Measurements from ENCODE around the gene CORO1C. TPM values are rescaled to one million over a fixed set of nuclear protein-coding genes. Genes with fewer than 3 reads are reported as not detected.
A peak's percentile ranks its signal among the peaks of the same experiment; 100 is the strongest.

CORO1C gene
- total and polyA plus RNA-seq, 9 of the 15 experiments (the other 6 are each of a cell fraction or from before 2014, with no cell fraction given), result 55.2 to 280 (median 150) TPM

DNA sequence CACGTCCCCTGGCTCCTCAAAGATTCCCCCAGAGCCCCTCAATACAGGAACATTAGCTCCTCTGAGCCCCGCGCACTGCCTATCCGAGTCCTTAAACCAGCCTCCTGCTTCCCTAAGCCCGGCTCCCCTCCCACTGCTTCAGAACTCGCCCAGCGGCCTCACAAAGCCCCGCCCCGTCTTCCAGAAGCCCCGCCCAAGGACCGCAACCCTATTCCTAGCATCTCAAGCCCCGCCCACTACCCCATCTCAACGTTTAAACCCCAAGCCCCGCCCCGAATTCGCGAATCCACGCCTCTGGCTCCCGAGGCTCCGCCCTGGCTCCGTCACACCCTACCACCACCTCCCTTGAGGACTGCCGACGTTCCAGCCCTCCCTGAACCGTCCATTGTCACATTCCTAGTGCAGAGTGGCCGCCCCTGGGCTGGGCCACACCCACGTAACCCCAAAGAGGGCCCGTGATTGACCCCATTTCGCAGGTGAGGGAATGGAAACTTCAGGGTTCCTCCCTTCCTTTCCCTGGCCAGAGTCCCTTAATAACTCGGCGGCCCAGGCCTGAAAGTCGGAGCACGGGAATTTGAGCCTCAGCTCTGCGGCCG lies 646 bp upstream of the CORO1C start (continued):
- no peak for TF ChIP-seq HNRNPH1 (optimal IDR thresholded peaks at IDR 0.05; ENCODE audit: low read depth, low read length)
- TF ChIP-seq, protein P1, sequence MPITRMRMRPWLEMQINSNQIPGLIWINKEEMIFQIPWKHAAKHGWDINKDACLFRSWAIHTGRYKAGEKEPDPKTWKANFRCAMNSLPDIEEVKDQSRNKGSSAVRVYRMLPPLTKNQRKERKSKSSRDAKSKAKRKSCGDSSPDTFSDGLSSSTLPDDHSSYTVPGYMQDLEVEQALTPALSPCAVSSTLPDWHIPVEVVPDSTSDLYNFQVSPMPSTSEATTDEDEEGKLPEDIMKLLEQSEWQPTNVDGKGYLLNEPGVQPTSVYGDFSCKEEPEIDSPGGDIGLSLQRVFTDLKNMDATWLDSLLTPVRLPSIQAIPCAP (CRISPR knock-in tag; IDR thresholded peaks at IDR 0.05; ENCODE audit: borderline replicate concordance), result no peak
- no peak for TF ChIP-seq TAF15 (IDR thresholded peaks at IDR 0.05; ENCODE audit: low read depth, low read length)
- TF ChIP-seq, protein P2, sequence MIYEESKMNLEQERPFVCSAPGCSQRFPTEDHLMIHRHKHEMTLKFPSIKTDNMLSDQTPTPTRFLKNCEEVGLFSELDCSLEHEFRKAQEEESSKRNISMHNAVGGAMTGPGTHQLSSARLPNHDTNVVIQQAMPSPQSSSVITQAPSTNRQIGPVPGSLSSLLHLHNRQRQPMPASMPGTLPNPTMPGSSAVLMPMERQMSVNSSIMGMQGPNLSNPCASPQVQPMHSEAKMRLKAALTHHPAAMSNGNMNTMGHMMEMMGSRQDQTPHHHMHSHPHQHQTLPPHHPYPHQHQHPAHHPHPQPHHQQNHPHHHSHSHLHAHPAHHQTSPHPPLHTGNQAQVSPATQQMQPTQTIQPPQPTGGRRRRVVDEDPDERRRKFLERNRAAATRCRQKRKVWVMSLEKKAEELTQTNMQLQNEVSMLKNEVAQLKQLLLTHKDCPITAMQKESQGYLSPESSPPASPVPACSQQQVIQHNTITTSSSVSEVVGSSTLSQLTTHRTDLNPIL (CRISPR knock-in tag; IDR thresholded peaks at IDR 0.05), result no peak
- no peak for TF ChIP-seq THRAP3 (IDR thresholded peaks at IDR 0.05; ENCODE audit: borderline replicate concordance)
- peak; percentile 17; the same call in 1 of the 2 replicates for TF ChIP-seq HDAC2 (IDR thresholded peaks at IDR 0.05)
- TF ChIP-seq BMI1 (IDR thresholded peaks at IDR 0.05; ENCODE audit: low read length), result no peak
- no peak for TF ChIP-seq MCM2 (IDR thresholded peaks at IDR 0.05; ENCODE audit: low read depth)
- no peak for TF ChIP-seq PHF21A (IDR thresholded peaks at IDR 0.05; ENCODE audit: borderline replicate concordance, low read depth)
- TF ChIP-seq SRSF9 (IDR thresholded peaks at IDR 0.05; ENCODE audit: borderline replicate concordance, low read depth, low read length), result no peak
- TF ChIP-seq ZBTB8A (IDR thresholded peaks at IDR 0.05; ENCODE audit: partially characterized antibody), result no peak
- TF ChIP-seq LARP7 (IDR thresholded peaks at IDR 0.05), result no peak
- no peak for TF ChIP-seq RBM22 (IDR thresholded peaks at IDR 0.05; ENCODE audit: low read depth, low read length, poor library complexity, severe bottlenecking)
- TF ChIP-seq, protein P3, sequence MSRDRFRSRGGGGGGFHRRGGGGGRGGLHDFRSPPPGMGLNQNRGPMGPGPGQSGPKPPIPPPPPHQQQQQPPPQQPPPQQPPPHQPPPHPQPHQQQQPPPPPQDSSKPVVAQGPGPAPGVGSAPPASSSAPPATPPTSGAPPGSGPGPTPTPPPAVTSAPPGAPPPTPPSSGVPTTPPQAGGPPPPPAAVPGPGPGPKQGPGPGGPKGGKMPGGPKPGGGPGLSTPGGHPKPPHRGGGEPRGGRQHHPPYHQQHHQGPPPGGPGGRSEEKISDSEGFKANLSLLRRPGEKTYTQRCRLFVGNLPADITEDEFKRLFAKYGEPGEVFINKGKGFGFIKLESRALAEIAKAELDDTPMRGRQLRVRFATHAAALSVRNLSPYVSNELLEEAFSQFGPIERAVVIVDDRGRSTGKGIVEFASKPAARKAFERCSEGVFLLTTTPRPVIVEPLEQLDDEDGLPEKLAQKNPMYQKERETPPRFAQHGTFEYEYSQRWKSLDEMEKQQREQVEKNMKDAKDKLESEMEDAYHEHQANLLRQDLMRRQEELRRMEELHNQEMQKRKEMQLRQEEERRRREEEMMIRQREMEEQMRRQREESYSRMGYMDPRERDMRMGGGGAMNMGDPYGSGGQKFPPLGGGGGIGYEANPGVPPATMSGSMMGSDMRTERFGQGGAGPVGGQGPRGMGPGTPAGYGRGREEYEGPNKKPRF (IDR thresholded peaks at IDR 0.05; ENCODE audit: low read depth, low read length), result no peak
- TF ChIP-seq SPI1 (IDR thresholded peaks at IDR 0.05; ENCODE audit: borderline replicate concordance, low read depth, low read length), result no peak
- TF ChIP-seq, protein P4, sequence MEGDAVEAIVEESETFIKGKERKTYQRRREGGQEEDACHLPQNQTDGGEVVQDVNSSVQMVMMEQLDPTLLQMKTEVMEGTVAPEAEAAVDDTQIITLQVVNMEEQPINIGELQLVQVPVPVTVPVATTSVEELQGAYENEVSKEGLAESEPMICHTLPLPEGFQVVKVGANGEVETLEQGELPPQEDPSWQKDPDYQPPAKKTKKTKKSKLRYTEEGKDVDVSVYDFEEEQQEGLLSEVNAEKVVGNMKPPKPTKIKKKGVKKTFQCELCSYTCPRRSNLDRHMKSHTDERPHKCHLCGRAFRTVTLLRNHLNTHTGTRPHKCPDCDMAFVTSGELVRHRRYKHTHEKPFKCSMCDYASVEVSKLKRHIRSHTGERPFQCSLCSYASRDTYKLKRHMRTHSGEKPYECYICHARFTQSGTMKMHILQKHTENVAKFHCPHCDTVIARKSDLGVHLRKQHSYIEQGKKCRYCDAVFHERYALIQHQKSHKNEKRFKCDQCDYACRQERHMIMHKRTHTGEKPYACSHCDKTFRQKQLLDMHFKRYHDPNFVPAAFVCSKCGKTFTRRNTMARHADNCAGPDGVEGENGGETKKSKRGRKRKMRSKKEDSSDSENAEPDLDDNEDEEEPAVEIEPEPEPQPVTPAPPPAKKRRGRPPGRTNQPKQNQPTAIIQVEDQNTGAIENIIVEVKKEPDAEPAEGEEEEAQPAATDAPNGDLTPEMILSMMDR (IDR thresholded peaks at IDR 0.05 in 2 of 3, conservative IDR thresholded peaks at IDR 0.05 in 1 of 3; ENCODE audit: insufficient read depth in 2 of 3, low read depth in 1 of 3, low read length in 3 of 3), result no peak
- TF ChIP-seq PPARD (CRISPR knock-in tag; IDR thresholded peaks at IDR 0.05), result no peak
- TF ChIP-seq, protein P5, sequence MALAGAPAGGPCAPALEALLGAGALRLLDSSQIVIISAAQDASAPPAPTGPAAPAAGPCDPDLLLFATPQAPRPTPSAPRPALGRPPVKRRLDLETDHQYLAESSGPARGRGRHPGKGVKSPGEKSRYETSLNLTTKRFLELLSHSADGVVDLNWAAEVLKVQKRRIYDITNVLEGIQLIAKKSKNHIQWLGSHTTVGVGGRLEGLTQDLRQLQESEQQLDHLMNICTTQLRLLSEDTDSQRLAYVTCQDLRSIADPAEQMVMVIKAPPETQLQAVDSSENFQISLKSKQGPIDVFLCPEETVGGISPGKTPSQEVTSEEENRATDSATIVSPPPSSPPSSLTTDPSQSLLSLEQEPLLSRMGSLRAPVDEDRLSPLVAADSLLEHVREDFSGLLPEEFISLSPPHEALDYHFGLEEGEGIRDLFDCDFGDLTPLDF (CRISPR knock-in tag; IDR thresholded peaks at IDR 0.05), result no peak
- TF ChIP-seq ZNF274 (IDR thresholded peaks at IDR 0.05; ENCODE audit: borderline replicate concordance, low read depth, low read length), result no peak
- no peak for TF ChIP-seq MAFK (IDR thresholded peaks at IDR 0.05; ENCODE audit: low read length)
- no peak for TF ChIP-seq ZNF717 (CRISPR knock-in tag; IDR thresholded peaks at IDR 0.05)
- TF ChIP-seq ELF1 (tag; IDR thresholded peaks at IDR 0.05), result no peak
